HCT116 (cell line): ENCODE results near the gene NFKB2. TPM values are rescaled to one million over a fixed set of nuclear protein-coding genes. Genes with fewer than 3 reads are reported as not detected.

Experiments
- ATAC-seq: fragments of 200-7000 bp; cut with Tn5 transposase; 2 replicates; pipeline ENCODE4 v1.9.1; 2020; ENCODE audit warnings: mild to moderate bottlenecking, moderate library complexity
- BruUV-seq: library from RNA; stranded (reverse); fragments of 400-500 nt; replicated peaks from 2 replicates; lab custom pipeline; 2021; lab: Mats Ljungman, UMichigan
- CTCF ChIA-PET: fragments of 300-600 bp; sonication (Branson Sonifier 250); formaldehyde crosslinking; loops from one replicate; lab custom pipeline; 2021; ENCODE audit warnings: antibody characterized with exemption; lab: Charles Lee
- POLR2A ChIA-PET: fragments of 300-600, 350-600 bp; sonication (Branson Sonifier 250); formaldehyde crosslinking; loops from one replicate; lab custom pipeline; 2021; ENCODE audit warnings: antibody characterized with exemption; lab: Charles Lee
- RAD21 ChIA-PET, 2 experiments: fragments of 300-600 bp; sonication (Branson Sonifier 250); formaldehyde crosslinking; loops; one replicate each; lab custom pipeline; 2023; ENCODE audit warnings: low total read pairs in 2 of 2; ENCODE audit not compliant: uncharacterized antibody in 2 of 2, unreplicated experiment in 2 of 2, low non-redundant PET in 1 of 2; lab: Charles Lee
- DNase-seq: peaks from one replicate; pipeline ENCODE4 v3.0.0-alpha.2; 2010; ENCODE audit warnings: low read depth, low spot score
- H2AFZ ChIP-seq: fragments of 200-600 bp; shearing (Covaris generic), sonication (generic); 2 replicates; pipeline ENCODE4 v1.6.1; 2017; ENCODE audit warnings: low read depth, mixed run types, mixed read lengths, antibody characterized with exemption, low read length; ENCODE audit not compliant: poor library complexity, severe bottlenecking
- H3K27ac ChIP-seq: 2 replicates; pipeline ENCODE4 v1.5.1; 2012; ENCODE audit warnings: low read depth, low read length
- H3K27me3 ChIP-seq: fragments of 200-600 bp; sonication (generic); 2 replicates; pipeline ENCODE4 v1.6.1; 2016; ENCODE audit warnings: mixed run types, low read length, mixed read lengths; ENCODE audit not compliant: insufficient read depth
- H3K36me3 ChIP-seq, 2 experiments: fragments of 200-500 bp in 1 of 2; fragments of 200-600 bp in 1 of 2; sonication (Bioruptor generic) in 1 of 2; sonication (generic) in 1 of 2; 2 replicates each; pipeline versions ENCODE4 v1.5.1 to v1.6.1; 2014 to 2016; ENCODE audit warnings: low read length in 2 of 2, inconsistent platforms in 1 of 2, mixed read lengths in 1 of 2, mixed run types in 1 of 2; ENCODE audit not compliant: insufficient read depth in 2 of 2, control insufficient read depth in 1 of 2
- H3K4me1 ChIP-seq, 2 experiments: fragments of 200-600 bp in 1 of 2; sonication (generic) in 1 of 2; 2 replicates each; pipeline versions ENCODE4 v1.5.1 to v1.6.1; 2012 to 2017; ENCODE audit warnings: low read length in 2 of 2, inconsistent platforms in 1 of 2, mild to moderate bottlenecking in 1 of 2, mixed read lengths in 1 of 2, mixed run types in 1 of 2, moderate library complexity in 1 of 2; ENCODE audit not compliant: insufficient read depth in 2 of 2, control insufficient read depth in 1 of 2
- H3K4me2 ChIP-seq: fragments of 200-600 bp; sonication (generic); 2 replicates; pipeline ENCODE4 v1.6.1; 2017; ENCODE audit warnings: mixed run types, low read length, mixed read lengths
- H3K4me3 ChIP-seq, 2 experiments: fragments of 200-600 bp in 1 of 2; sonication (generic) in 1 of 2; replicated peaks in 1 of 2; 2 replicates each; pipeline ENCODE4 v1.5.1; 2011 to 2016; ENCODE audit warnings: low read length in 2 of 2, control low read depth in 1 of 2, low read depth in 1 of 2, mild to moderate bottlenecking in 1 of 2, mixed read lengths in 1 of 2, mixed run types in 1 of 2
- H3K79me2 ChIP-seq: fragments of 200-600 bp; sonication (generic); 2 replicates; pipeline ENCODE4 v1.6.1; 2017; ENCODE audit warnings: mild to moderate bottlenecking, mixed run types, low read length, moderate library complexity, mixed read lengths; ENCODE audit not compliant: insufficient read depth
- H3K9ac ChIP-seq: fragments of 200-600 bp; sonication (generic); 2 replicates; pipeline ENCODE4 v1.6.1; 2016; ENCODE audit warnings: low read length, mixed read lengths
- H3K9me2 ChIP-seq: fragments of 200-600 bp; sonication (generic), shearing (Covaris generic); 2 replicates; pipeline ENCODE4 v1.6.1; 2017; ENCODE audit warnings: mixed run types, mild to moderate bottlenecking, moderate library complexity; ENCODE audit not compliant: insufficient read depth
- H3K9me3 ChIP-seq, 2 experiments: fragments of 200-500 bp in 1 of 2; fragments of 200-600 bp in 1 of 2; sonication (Bioruptor generic) in 1 of 2; sonication (generic) in 1 of 2; 2 replicates each; pipeline ENCODE4 v1.6.1; 2014 to 2017; ENCODE audit warnings: low read length in 2 of 2, mixed read lengths in 2 of 2, inconsistent platforms in 1 of 2, low read depth in 1 of 2, mild to moderate bottlenecking in 1 of 2, mixed run types in 1 of 2, moderate library complexity in 1 of 2; ENCODE audit not compliant: control insufficient read depth in 1 of 2, insufficient read depth in 1 of 2
- H4K20me1 ChIP-seq: fragments of 200-600 bp; sonication (generic), shearing (Covaris generic); 2 replicates; pipeline ENCODE4 v1.6.1; 2017; ENCODE audit warnings: mixed run types, mild to moderate bottlenecking, moderate library complexity; ENCODE audit not compliant: insufficient read depth
- ATF3 ChIP-seq: IDR thresholded peaks from 2 replicates; pipeline ENCODE4 v1.6.1; 2012
- CTCF ChIP-seq, 3 experiments: fragments of 200-600 bp in 1 of 3; sonication (generic) in 1 of 3; IDR thresholded peaks in 2 of 3; conservative IDR thresholded peaks in 1 of 3; 2 replicates each; pipeline ENCODE4 v1.5.1; 2012 to 2017; ENCODE audit warnings: low read depth in 2 of 3, low read length in 2 of 3, antibody characterized with exemption in 1 of 3, borderline replicate concordance in 1 of 3, control low read depth in 1 of 3, mild to moderate bottlenecking in 1 of 3, mixed read lengths in 1 of 3, mixed run types in 1 of 3, moderate library complexity in 1 of 3; ENCODE audit not compliant: insufficient read depth in 1 of 3
- EZH2phosphoT487 ChIP-seq: fragments of 200-600 bp; IDR thresholded peaks from 2 replicates; pipeline ENCODE4 v1.6.1; 2018; ENCODE audit warnings: antibody characterized with exemption, borderline replicate concordance
- JUND ChIP-seq: IDR thresholded peaks from 2 replicates; pipeline ENCODE4 v1.6.1; 2012
- MAX ChIP-seq: IDR thresholded peaks from 2 replicates; pipeline ENCODE4 v1.6.1; 2012
- POLR2A ChIP-seq: IDR thresholded peaks from 2 replicates; pipeline ENCODE4 v1.7.0; 2011; ENCODE audit warnings: borderline replicate concordance; ENCODE audit not compliant: insufficient read depth, insufficient read length; ENCODE audit errors: extremely low read depth
- POLR2AphosphoS5 ChIP-seq: IDR thresholded peaks from 2 replicates; pipeline ENCODE4 v1.6.1; 2011; ENCODE audit warnings: mild to moderate bottlenecking, low read depth, low read length, moderate library complexity
- RAD21 ChIP-seq: IDR thresholded peaks from 2 replicates; pipeline ENCODE4 v1.6.1; 2012; ENCODE audit warnings: low read depth, mild to moderate bottlenecking
- SRF ChIP-seq: IDR thresholded peaks from 2 replicates; pipeline ENCODE4 v1.6.1; 2012; ENCODE audit warnings: low read depth
- TCF7L2 ChIP-seq: IDR thresholded peaks from 2 replicates; pipeline ENCODE4 v1.7.0; 2011; ENCODE audit warnings: borderline replicate concordance, inconsistent platforms; ENCODE audit not compliant: insufficient read depth, insufficient read length; ENCODE audit errors: extremely low read depth
- YY1 ChIP-seq: IDR thresholded peaks from 2 replicates; pipeline ENCODE4 v1.6.1; 2011; ENCODE audit warnings: low read length, low read depth, moderate library complexity, mild to moderate bottlenecking; ENCODE audit not compliant: insufficient replicate concordance; ENCODE audit errors: extremely low read depth
- ZFX ChIP-seq: fragments of 450-650 bp; IDR thresholded peaks from 2 replicates; pipeline ENCODE4 v1.6.1; 2017
- ZNF274 ChIP-seq: fragments of 200-500 bp; sonication (Bioruptor generic); IDR thresholded peaks from 2 replicates; pipeline ENCODE4 v1.6.1; 2014; ENCODE audit warnings: mild to moderate bottlenecking, low read depth, low read length, inconsistent platforms
- intact Hi-C: fragments of 100-400 bp; cut with micrococcal nuclease; formaldehyde crosslinking; loops from 2 replicates; pipeline ENCODE4 v1.10.0; 2022
- total RNA-seq: library from RNA; stranded (reverse); gene quantifications from one replicate; pipeline ENCODE4 v1.2.1, GENCODE V29; 2021; ENCODE audit not compliant: unreplicated experiment

The NFKB2 gene
- total RNA-seq, 1 experiment from 2014 or later = 115 TPM

GRCh38 chr10:102438374-102438773 lies 42.9 kb downstream of the NFKB2 start:
- no TSS peak for BruUV-seq

GRCh38 chr10:102444851-102445250 lies 49.3 kb downstream of the NFKB2 start:
- H3K36me3 ChIP-seq = no peaks in the 10 kb centered on the region
- no peaks in the 10 kb centered on the region for H4K20me1 ChIP-seq
- intact Hi-C loops = no loop called here
- H3K4me3 ChIP-seq = no peak overlapping the region
- H3K4me1 ChIP-seq = peaks cover 5 to 6% of the 10 kb centered on the region in 2 experiments
- H3K79me2 ChIP-seq = no peaks in the 10 kb centered on the region; the same call in 1 of the 2 replicates
- RAD21 ChIA-PET = no interaction called here
- no peak overlapping the region for H2AFZ ChIP-seq
- no peaks in the 10 kb centered on the region for H3K9me2 ChIP-seq
- H3K9ac ChIP-seq = no peak overlapping the region
- H3K27ac ChIP-seq = no peak overlapping the region
- no peaks in the 10 kb centered on the region for H3K27me3 ChIP-seq
- CTCF ChIA-PET = no interaction called here
- H3K9me3 ChIP-seq = no peaks in the 10 kb centered on the region
- POLR2A ChIA-PET = no interaction called here
- no peak overlapping the region for H3K4me2 ChIP-seq
- ATAC-seq = no peak
- BruUV-seq = no TSS peak
- no peak for DNase-seq
- TF ChIP-seq CTCF (IDR thresholded peaks at IDR 0.05 in 2 of 3, conservative IDR thresholded peaks at IDR 0.05 in 1 of 3; ENCODE audit: borderline replicate concordance in 1 of 3, insufficient read depth in 1 of 3, low read depth in 2 of 3, low read length in 2 of 3) (no peak), POLR2AphosphoS5 (no peak), MAX (no peak), RAD21 (no peak), ZNF274 (no peak), SRF (no peak), TCF7L2 (no peak), YY1 (no peak), POLR2A (no peak), ATF3 (no peak)

More at GRCh38 chr10:102438374-102438773, 42.9 kb downstream of the NFKB2 start:
- no peaks in the 10 kb centered on the region for H3K9me3 ChIP-seq
- H3K79me2 ChIP-seq = no peaks in the 10 kb centered on the region
- H3K4me2 ChIP-seq = no peak overlapping the region
- POLR2A ChIA-PET = interaction anchor here (1.0 kb wide), 1 partner anchor 17 kb away, joined by 3 read pairs; the partner anchor contains the start of gene FBXL15
- no peak overlapping the region for H3K27ac ChIP-seq
- H3K27me3 ChIP-seq = peaks cover 7% of the 10 kb centered on the region; the same call in 1 of the 2 replicates
- H4K20me1 ChIP-seq = no peaks in the 10 kb centered on the region
- intact Hi-C loops = no loop called here
- H2AFZ ChIP-seq = no peak overlapping the region
- no peaks in the 10 kb centered on the region for H3K9me2 ChIP-seq
- RAD21 ChIA-PET = interaction anchor here in 1 of 2 experiments (0.5 kb wide), 1 partner anchor 36 kb away, joined by 8 read pairs; no protein-coding TSS in a partner anchor
- H3K9ac ChIP-seq = no peak overlapping the region
- ATAC-seq (no peak), DNase-seq (no peak)
- no peaks in the 10 kb centered on the region for H3K36me3 ChIP-seq
- TF ChIP-seq ZFX (no peak), POLR2A (no peak), JUND (no peak), EZH2phosphoT487 (no peak), ATF3 (no peak)
- H3K4me3 ChIP-seq = no peak overlapping the region
- H3K4me1 ChIP-seq = peaks cover 0 to 5% of the 10 kb centered on the region in 2 experiments; a peak in 2 of 4 replicates
- CTCF ChIA-PET = interaction anchor here (0.6 kb wide), 1 partner anchor 15 kb away, joined by 3 read pairs; no protein-coding TSS in a partner anchor
